Measurements from ENCODE around the gene LGALS3. TPM values are rescaled to one million over a fixed set of nuclear protein-coding genes. Genes with fewer than 3 reads are reported as not detected.

LGALS3 gene
- total RNA-seq, 4 donors from 2014 or later: 325 to 450 (median 349) TPM

DNA sequence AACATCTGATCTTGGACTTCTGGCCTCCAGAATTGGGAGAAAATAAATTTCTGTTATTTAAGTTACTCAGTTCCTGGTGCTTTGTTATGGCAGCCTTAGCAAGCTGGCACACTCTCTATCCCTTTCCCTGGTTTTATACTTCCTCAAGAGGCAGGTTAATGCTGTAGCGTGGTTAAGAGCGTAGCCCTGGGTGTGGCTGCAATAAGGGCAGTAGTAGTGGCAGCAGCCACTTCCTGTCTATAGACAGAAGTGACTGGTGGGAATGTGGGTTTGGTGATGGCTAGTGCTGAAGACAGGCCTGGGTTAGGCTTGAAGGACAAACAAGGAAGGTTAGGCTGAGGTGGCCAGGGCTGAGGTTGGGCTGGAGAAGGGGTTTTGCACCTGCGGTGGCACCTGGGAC lies 3.6 kb upstream of the LGALS3 start:
- ATAC-seq (ENCODE audit: low FRiP score) (no peak), DNase-seq (ENCODE audit: low spot score) (no peak)
- no peak for TF ChIP-seq CTCF (IDR thresholded peaks at IDR 0.05)

DNA sequence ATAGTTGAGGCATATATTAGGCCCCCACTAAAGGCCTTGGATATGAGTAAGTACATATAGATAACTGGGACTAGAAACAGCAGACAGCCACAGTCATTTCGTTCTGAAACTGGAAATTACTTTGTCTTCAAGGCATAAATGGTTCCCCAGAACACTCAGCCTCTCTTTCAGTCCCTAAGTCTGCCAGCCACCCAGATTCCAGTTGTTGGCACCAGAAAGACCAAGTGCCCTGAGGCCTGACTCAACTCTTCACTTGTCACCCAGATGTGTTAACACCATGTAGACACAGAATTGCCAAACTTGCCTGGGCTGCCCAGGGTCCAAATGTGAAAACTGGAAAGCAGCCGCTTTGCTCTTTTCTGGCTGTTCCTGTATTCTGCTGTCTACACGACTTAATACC lies 3.0 kb upstream of the LGALS3 start:
- no peak for ATAC-seq (ENCODE audit: low FRiP score)

DNA sequence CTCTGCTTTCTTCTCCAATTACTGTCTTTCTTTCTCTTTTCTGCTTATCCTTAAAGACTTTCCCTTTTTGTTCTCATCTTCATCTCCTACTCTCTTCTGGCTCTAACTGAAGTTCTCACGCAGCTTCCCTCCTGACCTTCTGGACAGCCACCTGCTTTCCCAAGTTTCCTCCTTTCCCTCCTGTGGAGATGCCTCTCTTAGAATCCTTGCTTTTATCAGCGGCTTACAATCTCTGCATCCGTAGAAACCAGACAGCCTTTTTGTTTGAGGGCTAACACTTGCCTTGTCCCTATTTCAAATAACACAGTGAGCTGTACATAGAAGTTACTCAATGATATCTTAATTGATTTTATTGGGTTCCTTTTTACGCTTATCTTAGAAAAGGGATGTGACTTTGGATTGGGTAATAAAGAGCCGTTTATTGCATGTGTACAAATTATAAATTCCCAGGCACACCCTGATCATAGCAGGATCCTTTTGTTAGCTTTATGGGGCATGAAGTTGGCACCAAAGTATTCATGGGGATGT lies 2.1 kb upstream of the LGALS3 start:
- DNase-seq (ENCODE audit: low spot score) (no peak), ATAC-seq (ENCODE audit: low FRiP score) (no peak)
- no peak for TF ChIP-seq CTCF (IDR thresholded peaks at IDR 0.05)

More for the DNA sequence above, 3.0 kb upstream of the LGALS3 start:
- no peak for DNase-seq (ENCODE audit: low spot score)
- no peak for TF ChIP-seq CTCF (IDR thresholded peaks at IDR 0.05)

GRCh38 chr14:55127460-55127951 lies 1.5 kb upstream of the LGALS3 start:
- ATAC-seq (ENCODE audit: low FRiP score) (peak; percentile 24), DNase-seq (ENCODE audit: low spot score) (no peak)
- no peak for TF ChIP-seq CTCF (IDR thresholded peaks at IDR 0.05)

DNA sequence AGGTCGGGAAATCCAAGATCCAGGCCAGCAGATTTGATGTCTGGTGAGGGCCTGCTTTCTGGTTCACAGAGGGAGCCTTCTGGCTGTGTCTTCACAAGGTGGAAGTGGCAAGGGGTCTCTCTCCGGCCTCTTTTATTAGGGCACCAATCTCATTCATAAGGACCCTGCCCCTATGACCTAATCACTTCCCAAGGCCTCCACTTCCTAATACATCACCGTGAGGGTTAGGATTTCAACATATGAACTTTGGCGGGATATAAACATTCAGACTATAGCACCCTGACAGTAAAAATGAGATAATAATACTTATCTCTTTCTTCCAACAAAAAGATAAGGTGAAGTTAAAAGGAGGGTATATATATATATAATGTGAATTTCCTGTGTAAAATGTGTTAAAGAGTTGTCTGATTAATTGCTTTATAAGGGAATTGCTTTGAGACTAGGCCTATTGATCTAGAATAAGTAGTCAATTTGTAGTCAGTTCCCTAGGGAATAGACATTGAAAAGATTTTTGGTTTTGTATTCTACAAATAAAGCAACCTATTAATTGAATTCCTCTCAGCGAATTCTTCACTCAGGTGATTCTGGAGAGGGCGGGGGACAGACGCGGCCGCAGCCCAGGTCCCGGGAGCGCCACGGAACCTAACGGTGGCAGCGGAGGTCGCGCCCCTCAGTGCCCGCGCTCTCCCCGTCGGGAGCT lies 516 bp upstream of the LGALS3 start:
- ATAC-seq (ENCODE audit: low FRiP score) (no peak), DNase-seq (ENCODE audit: low spot score) (no peak)
- TF ChIP-seq CTCF (IDR thresholded peaks at IDR 0.05): no peak

DNA sequence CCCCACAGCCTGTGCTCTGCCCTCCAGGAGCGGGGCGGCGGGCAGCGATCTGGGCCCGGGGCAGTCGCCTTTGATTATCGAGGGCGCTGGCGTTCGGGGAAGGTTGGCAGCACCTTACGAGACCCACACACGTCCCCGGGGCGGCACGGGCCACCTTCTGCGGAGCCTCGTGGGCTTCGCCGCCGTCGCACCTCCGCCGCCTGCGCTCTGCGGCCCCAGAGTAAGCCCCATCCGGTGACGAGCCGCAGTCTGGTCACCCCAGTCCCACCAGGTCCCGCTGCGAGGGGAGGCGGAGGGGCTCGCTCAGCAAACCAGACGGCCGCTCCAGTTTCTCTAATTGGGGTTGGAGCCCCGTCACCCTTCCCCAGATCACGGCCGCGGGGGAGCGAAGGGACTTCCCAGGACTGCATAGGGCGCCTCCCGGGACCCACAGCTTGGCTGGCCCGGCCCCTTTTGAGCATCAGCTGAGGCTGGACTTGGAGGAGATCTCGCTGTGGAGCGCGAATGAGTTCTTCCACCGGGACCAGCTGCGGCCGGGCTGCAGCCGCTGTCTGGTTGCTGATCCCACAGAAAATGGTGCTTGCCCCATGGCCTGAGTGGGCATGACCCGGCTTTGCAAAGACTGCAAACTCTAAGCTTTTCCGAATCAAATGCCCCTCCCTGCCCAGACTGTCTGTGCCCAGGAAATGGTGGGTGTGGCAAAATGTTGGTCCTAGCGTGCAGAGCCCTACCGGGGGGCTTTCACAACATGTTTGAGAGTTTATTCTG lies 560 bp downstream of the LGALS3 start:
- peak; percentile 65 for ATAC-seq (ENCODE audit: low FRiP score)
- no peak for TF ChIP-seq CTCF (IDR thresholded peaks at IDR 0.05)

More for the DNA sequence above, 560 bp downstream of the LGALS3 start:
- DNase-seq (ENCODE audit: low spot score): peak; percentile 67
